ENCODE results near the gene CCL27.

The CCL27 gene

GRCh38 chr9:34671307-34671706 is 8.8 kb upstream of the CCL27 start:
- no peak overlapping the region for H3K4me3 ChIP-seq (ENCODE audit: low read depth, low read length)
- in situ Hi-C loops (cut with HindIII; ENCODE audit: low sequenced_read_pairs): no loop called here
- DNase-seq (ENCODE audit: low read depth, low spot score): no peak
- TF ChIP-seq CTCF (IDR thresholded peaks at IDR 0.05; ENCODE audit: low read depth, low read length): no peak

- TF ChIP-seq CTCF (IDR thresholded peaks at IDR 0.05; ENCODE audit: low read depth, low read length): no peak
- in situ Hi-C loops (cut with HindIII; ENCODE audit: low sequenced_read_pairs): no loop called here
- H3K4me3 ChIP-seq (ENCODE audit: low read depth, low read length): no peak overlapping the region
- no peak for DNase-seq (ENCODE audit: low read depth, low spot score)
These were observed 7.5 kb upstream of the CCL27 start for GRCh38 chr9:34669809-34670562.

GRCh38 chr9:34665381-34666250 is 3.2 kb upstream of the CCL27 start:
- no peak for TF ChIP-seq CTCF (IDR thresholded peaks at IDR 0.05; ENCODE audit: low read depth, low read length)
- DNase-seq (ENCODE audit: low read depth, low spot score): peak; percentile 93
- peak overlapping the region; percentile 85 for H3K4me3 ChIP-seq (ENCODE audit: low read depth, low read length)
- in situ Hi-C loops (cut with HindIII; ENCODE audit: low sequenced_read_pairs): no loop called here

- peak overlapping the region; percentile 85 for H3K4me3 ChIP-seq (ENCODE audit: low read depth, low read length)
- DNase-seq (ENCODE audit: low read depth, low spot score): no peak
- in situ Hi-C loops (cut with HindIII; ENCODE audit: low sequenced_read_pairs): no loop called here
- no peak for TF ChIP-seq CTCF (IDR thresholded peaks at IDR 0.05; ENCODE audit: low read depth, low read length)
These were observed 2.6 kb upstream of the CCL27 start for GRCh38 chr9:34665067-34665380.

GRCh38 chr9:34664281-34665066 is 2.0 kb upstream of the CCL27 start:
- peak; percentile 94 for TF ChIP-seq CTCF (IDR thresholded peaks at IDR 0.05; ENCODE audit: low read depth, low read length)
- in situ Hi-C loops (cut with HindIII; ENCODE audit: low sequenced_read_pairs): no loop called here
- peak; percentile 66 for DNase-seq (ENCODE audit: low read depth, low spot score)
- H3K4me3 ChIP-seq (ENCODE audit: low read depth, low read length): peak overlapping the region; percentile 85

- no peak for DNase-seq (ENCODE audit: low read depth, low spot score)
- no peak for TF ChIP-seq CTCF (IDR thresholded peaks at IDR 0.05; ENCODE audit: low read depth, low read length)
- no peak overlapping the region for H3K4me3 ChIP-seq (ENCODE audit: low read depth, low read length)
- in situ Hi-C loops (cut with HindIII; ENCODE audit: low sequenced_read_pairs): no loop called here
These were observed 797 bp upstream of the CCL27 start for GRCh38 chr9:34663303-34663605.
